SK-N-SH (cell line): ENCODE measurements around the gene ASB18.

Experiments used
- JUND ChIP-seq: IDR thresholded peaks from 2 replicates; pipeline ENCODE4 v1.4.0; 2012
- TF ChIP-seq, protein P1 (sequence below): IDR thresholded peaks from 2 replicates; pipeline ENCODE4; 2012
- TF ChIP-seq, protein P2 (sequence below): fragments of 200-600 bp; sonication (generic); IDR thresholded peaks from 2 replicates; pipeline ENCODE4 v1.6.1; 2017; ENCODE audit warnings: antibody characterized with exemption, mild to moderate bottlenecking, moderate library complexity

DNA sequence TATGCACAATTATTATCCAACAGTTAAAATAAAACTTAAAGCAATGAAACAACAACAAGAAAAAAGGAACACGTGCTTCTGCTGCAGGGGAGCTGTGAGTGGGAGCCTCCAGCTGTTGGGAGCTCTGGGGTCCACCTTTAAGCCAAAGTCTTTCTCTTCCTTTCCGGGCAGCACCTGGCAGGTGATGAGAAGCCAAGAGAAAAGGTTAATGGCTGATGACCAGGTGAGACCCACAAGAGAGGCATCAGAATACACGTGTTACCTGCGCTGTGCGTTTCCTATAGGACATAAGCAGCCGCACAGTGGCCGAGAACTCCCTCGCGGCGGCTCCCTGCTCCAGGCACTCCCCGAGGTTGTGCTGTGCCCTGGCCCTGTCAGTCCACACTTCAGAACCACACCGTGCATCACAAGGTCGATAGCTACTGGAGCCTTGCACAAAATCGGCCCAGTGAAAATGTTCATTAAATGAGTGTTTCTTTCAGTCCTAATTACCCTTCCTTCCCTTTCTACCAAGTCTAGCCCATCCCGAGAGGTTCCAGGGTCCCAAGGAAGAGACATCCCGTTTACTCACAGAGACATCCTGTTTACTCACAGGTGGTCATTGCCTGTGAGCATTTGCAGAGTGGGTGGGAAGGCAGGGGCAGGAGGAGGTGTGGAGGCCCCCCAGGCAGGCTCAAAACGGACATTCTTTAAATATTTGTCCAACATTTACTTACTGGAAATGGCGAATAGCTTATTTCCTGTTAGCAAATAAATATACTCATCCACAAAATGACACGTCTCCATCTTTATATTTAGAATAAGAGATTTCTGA is 44.9 kb upstream of the ASB18 start:
- TF ChIP-seq, protein P1, sequence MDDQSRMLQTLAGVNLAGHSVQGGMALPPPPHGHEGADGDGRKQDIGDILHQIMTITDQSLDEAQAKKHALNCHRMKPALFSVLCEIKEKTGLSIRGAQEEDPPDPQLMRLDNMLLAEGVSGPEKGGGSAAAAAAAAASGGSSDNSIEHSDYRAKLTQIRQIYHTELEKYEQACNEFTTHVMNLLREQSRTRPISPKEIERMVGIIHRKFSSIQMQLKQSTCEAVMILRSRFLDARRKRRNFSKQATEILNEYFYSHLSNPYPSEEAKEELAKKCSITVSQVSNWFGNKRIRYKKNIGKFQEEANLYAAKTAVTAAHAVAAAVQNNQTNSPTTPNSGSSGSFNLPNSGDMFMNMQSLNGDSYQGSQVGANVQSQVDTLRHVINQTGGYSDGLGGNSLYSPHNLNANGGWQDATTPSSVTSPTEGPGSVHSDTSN, result no peak
- TF ChIP-seq, protein P2, sequence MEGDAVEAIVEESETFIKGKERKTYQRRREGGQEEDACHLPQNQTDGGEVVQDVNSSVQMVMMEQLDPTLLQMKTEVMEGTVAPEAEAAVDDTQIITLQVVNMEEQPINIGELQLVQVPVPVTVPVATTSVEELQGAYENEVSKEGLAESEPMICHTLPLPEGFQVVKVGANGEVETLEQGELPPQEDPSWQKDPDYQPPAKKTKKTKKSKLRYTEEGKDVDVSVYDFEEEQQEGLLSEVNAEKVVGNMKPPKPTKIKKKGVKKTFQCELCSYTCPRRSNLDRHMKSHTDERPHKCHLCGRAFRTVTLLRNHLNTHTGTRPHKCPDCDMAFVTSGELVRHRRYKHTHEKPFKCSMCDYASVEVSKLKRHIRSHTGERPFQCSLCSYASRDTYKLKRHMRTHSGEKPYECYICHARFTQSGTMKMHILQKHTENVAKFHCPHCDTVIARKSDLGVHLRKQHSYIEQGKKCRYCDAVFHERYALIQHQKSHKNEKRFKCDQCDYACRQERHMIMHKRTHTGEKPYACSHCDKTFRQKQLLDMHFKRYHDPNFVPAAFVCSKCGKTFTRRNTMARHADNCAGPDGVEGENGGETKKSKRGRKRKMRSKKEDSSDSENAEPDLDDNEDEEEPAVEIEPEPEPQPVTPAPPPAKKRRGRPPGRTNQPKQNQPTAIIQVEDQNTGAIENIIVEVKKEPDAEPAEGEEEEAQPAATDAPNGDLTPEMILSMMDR, result no peak
- TF ChIP-seq JUND, result no peak
